ENCODE measurements around the gene CD82.
"Not testable (repeated sequence)": the region's sequence is repeated elsewhere in the genome, so short reads cannot be mapped to it uniquely, and the experiment has no call there.

Gene CD82

GRCh38 chr11:44559940-44560300, 5.5 kb upstream of the CD82 start:
- DNase-seq (ENCODE audit: low read depth in 3 of 3) = not testable (repeated sequence)

GRCh38 chr11:44561275-44561805, 4.1 kb upstream of the CD82 start:
- no peak for DNase-seq (ENCODE audit: low read depth in 3 of 3)

- no peak for DNase-seq (ENCODE audit: low read depth in 3 of 3)
Observed at GRCh38 chr11:44561964-44562734, 3.3 kb upstream of the CD82 start.

- no peak for DNase-seq (ENCODE audit: low read depth in 3 of 3)
Observed at GRCh38 chr11:44562845-44563460, 2.5 kb upstream of the CD82 start.

- no peak for DNase-seq (ENCODE audit: low read depth in 3 of 3)
Observed at GRCh38 chr11:44563711-44564110, 1.8 kb upstream of the CD82 start.

GRCh38 chr11:44564166-44564565, 1.3 kb upstream of the CD82 start:
- DNase-seq (ENCODE audit: low read depth in 3 of 3) = no peak

- no peak for DNase-seq (ENCODE audit: low read depth in 3 of 3)
Observed at GRCh38 chr11:44564670-44565210, 723 bp upstream of the CD82 start.

GRCh38 chr11:44565953-44566949, 788 bp downstream of the CD82 start:
- DNase-seq (ENCODE audit: low read depth in 3 of 3) = no peak

- peak in 1 of 3 experiments; percentile 52 for DNase-seq (ENCODE audit: low read depth in 3 of 3)
Observed at GRCh38 chr11:44566952-44567875, 1.8 kb downstream of the CD82 start.

GRCh38 chr11:44567876-44568256, 2.4 kb downstream of the CD82 start:
- DNase-seq (ENCODE audit: low read depth in 3 of 3) = no peak

GRCh38 chr11:44568331-44568657, 2.8 kb downstream of the CD82 start:
- DNase-seq (ENCODE audit: low read depth in 3 of 3) = no peak

- peak; percentile 83 to 90 (median 89) for DNase-seq (ENCODE audit: low read depth in 3 of 3)
Observed at GRCh38 chr11:44568658-44569473, 3.4 kb downstream of the CD82 start.

GRCh38 chr11:44570411-44571155, 5.1 kb downstream of the CD82 start:
- DNase-seq (ENCODE audit: low read depth in 3 of 3) = no peak

- DNase-seq (ENCODE audit: low read depth in 3 of 3) = no peak
Observed at GRCh38 chr11:44571871-44572270, 6.4 kb downstream of the CD82 start.

GRCh38 chr11:44572436-44572835, 7.0 kb downstream of the CD82 start:
- no peak for DNase-seq (ENCODE audit: low read depth in 3 of 3)

GRCh38 chr11:44572884-44573283, 7.4 kb downstream of the CD82 start:
- peak in 1 of 3 experiments; percentile 43 for DNase-seq (ENCODE audit: low read depth in 3 of 3)

- DNase-seq (ENCODE audit: low read depth in 3 of 3) = no peak
Observed at GRCh38 chr11:44573333-44573732, 7.9 kb downstream of the CD82 start.

GRCh38 chr11:44574610-44575287, 9.3 kb downstream of the CD82 start:
- no peak for DNase-seq (ENCODE audit: low read depth in 3 of 3)

- DNase-seq (ENCODE audit: low read depth in 3 of 3) = peak; percentile 43 to 68 (median 47)
Observed at GRCh38 chr11:44575288-44575672, 9.8 kb downstream of the CD82 start.

Measured in stimulated activated CD4-positive, alpha-beta T cell treated with anti-CD3 and anti-CD28 coated beads, TNF-alpha, amount 100 ng/mL, for 24 hours (primary cell).